ENCODE measurements around the gene YIPF2.
A peak's percentile ranks its signal among the peaks of the same experiment; 100 is the strongest.

Gene YIPF2

DNA sequence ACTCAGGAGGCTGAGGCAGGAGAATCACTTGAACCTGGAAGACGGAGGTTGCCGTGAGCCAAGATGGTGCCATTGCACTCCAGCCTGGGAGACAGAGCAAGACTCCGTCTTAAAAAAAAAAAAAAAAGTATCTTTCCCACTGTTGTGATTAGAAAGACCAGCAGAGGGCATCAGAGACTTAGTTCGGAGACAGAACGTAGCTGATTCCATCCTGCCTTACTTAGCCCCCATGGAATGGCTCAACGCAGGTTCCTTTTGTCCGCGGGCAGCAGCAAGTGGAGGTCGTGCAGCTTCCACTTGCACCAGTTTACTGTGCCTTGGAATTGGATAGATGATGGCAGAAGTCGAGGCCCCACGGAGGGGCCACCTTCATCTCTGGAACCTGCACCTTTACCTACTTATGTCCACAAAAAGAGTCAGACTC is 8.2 kb upstream of the YIPF2 start:
- DNase-seq = peak; percentile 77

- DNase-seq = no peak
Observed at GRCh38 chr19:10935371-10936059, 7.1 kb upstream of the YIPF2 start.

GRCh38 chr19:10929402-10929794 is 959 bp upstream of the YIPF2 start:
- no peak for DNase-seq

GRCh38 chr19:10927730-10928562 is 493 bp downstream of the YIPF2 start:
- no peak for DNase-seq

DNA sequence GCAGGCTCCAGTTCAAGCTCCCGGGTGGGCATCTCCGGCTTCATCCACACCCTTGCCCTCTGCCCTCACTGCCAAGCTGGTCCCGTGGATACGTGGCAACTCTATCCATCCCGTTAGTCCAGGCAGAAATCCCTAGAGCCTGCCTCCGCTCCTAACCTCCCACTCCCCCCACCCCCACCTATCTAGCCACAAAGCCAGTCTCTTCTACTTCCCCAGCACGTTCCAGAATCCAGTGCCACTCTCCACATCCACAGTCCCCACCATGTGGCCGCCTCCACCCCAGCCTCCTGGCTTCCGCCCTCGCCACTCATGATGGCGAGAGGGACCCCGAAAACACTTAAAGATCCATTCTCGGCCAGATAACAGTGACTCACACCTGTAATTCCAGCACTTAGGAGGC is 3.8 kb downstream of the YIPF2 start:
- no peak for DNase-seq

- no peak for DNase-seq
Observed at GRCh38 chr19:10923260-10924112, 5.0 kb downstream of the YIPF2 start.

- no peak for DNase-seq
Observed at GRCh38 chr19:10922638-10923014, 5.8 kb downstream of the YIPF2 start.

GRCh38 chr19:10921910-10922637 is 6.4 kb downstream of the YIPF2 start:
- DNase-seq = no peak

DNA sequence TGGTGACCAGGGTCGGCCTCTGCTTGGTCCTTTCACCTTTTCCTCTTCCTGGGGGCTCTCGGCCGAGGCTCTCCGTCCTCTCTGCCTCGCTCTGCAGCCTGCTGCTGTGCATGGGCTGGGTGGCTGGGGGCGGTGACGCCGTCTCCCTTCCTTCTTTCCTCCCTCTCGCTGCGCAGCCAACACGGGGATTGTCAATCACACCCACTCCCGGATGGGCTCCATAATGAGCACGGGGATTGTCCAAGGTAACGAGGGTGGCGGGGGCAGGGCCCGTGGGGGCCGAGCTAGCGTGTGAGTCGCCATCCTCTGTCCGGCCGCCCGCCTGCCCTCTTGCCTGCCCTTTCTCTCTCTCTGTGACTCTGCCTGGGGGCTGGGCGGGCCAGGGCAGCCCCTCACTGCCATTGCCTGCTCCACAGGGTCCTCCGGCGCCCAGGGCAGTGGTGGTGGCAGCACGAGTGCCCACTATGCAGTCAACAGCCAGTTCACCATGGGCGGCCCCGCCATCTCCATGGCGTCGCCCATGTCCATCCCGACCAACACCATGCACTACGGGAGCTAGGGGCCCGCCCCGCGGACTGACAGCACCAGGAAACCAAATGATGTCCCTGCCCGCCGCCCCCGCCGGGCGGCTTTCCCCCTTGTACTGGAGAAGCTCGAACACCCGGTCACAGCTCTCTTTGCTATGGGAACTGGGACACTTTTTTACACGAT is 7.1 kb downstream of the YIPF2 start:
- DNase-seq = no peak

DNA sequence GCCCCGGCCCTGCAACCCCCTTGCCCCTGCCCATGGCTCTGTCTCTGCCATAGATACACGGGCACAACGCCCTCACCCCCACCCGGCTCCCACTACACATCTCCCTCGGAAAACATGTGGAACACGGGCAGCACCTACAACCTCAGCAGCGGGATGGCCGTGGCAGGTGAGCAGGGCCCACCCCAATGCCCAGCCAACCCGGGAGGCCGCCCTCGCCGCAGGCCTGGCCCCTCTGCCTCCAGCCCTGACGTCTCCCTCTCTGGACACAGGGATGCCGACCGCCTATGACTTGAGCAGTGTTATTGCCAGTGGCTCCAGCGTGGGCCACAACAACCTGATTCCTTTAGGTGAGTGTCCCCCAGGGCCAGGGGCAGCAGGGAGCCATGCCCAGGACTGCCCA is 7.7 kb downstream of the YIPF2 start:
- DNase-seq = no peak

GRCh38 chr19:10920288-10920655 is 8.2 kb downstream of the YIPF2 start:
- DNase-seq = no peak

GRCh38 chr19:10919352-10920287 is 8.8 kb downstream of the YIPF2 start:
- DNase-seq = no peak

GRCh38 chr19:10918359-10918758 is 10.1 kb downstream of the YIPF2 start:
- DNase-seq = no peak

GRCh38 chr19:10916602-10917001 is 11.8 kb downstream of the YIPF2 start:
- DNase-seq = no peak

- peak; percentile 79 for DNase-seq
Observed at GRCh38 chr19:10915130-10916091, 13.0 kb downstream of the YIPF2 start.

DNA sequence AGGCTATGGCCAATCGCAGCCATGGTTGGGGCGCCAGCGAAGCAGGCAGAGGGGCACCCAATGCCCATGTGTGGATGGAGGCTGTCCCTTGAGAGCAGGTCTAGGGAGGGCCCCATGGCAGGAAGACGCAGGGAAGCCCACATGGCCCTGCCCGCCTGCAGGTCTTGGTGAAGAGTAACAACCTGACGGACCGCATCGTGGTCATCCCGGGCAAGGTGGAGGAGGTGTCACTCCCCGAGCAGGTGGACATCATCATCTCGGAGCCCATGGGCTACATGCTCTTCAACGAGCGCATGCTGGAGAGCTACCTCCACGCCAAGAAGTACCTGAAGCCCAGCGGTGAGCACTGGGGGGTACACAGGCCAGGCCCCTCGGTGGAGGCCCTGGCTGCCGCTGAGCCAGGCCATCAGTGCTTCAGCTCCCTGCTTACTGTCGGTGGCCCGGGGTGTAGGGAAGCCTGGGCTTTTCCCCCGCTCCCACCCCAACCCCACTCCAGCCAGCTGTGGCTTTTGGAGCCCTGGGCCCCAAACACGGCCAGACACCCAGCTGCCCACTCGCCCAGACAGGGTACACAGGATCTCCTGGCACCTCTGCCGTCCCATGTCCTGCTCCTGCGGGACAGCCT is 14.6 kb downstream of the YIPF2 start:
- DNase-seq = no peak

DNA sequence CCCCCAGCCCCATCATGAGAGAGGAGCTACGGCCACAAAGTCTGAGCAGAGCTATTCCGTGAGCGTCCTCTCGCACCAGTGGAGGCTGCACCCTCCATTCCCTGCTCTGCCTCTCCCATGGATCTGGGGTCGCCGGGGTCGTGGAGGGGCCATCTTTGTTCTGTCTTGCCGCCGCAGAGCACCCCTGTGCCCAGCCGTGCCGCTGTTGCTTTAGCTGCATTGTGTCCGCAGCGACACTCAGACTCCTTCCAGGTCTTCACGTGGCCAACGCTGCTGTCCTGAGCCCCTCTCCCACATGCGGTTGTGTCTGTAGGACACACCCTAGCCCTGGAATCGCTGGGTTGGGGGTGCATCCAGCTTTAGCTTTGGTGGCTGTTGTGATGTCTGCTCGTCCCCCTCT is 15.8 kb downstream of the YIPF2 start:
- DNase-seq = no peak

DNA sequence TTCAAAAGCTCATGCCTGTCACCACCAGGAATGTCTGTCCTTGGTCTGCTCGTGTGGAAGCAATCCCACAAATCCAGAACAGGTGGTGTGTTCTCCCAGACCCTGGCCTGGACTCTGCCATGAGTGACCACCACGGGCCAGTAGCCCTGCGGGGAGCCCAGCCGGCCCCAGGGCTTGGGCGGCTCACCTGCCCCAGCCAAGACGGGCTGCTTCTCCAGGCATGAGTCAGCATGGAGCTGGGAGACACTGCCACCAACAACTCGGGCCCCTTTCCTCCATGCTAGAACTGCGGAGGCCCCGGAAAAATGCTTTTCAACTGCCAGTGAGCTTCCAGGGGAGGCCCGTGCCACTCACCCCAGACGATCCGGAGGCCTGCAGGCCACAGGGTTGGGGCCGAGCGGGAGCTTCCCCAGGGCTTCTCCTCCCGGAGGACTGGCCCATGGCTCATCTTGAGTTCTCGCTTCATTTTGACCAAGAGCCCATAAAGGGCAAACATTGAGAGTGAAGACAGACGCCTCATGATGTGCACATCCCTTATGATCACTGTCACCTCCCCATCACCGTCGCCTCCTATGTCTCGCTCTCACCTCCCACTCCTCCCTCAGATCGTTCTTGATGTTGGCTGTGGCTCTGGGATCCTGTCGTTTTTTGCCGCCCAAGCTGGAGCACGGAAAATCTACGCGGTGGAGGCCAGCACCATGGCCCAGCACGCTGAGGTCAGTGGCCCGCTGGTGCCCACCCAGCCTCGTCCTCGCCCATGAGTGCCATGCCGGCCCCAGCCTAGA is 16.7 kb downstream of the YIPF2 start:
- no peak for DNase-seq
